ENCODE data around the gene SRF.

DNA sequence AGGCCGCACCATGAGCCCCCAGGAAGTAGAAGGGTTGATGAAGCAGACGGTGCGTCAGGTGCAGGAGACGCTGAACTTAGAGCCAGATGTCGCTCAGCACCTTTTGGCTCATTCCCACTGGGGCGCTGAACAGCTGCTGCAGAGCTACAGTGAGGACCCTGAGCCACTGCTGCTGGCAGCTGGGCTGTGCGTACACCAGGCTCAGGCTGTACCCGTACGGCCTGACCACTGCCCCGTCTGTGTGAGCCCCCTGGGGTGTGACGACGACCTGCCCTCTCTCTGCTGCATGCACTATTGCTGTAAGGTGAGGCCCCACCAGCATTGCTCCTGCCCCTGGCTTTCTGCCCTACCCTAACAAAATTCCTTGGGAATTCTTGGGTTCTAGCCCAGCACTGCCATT is 45.1 kb downstream of the SRF start:
- TF ChIP-seq, protein P1, sequence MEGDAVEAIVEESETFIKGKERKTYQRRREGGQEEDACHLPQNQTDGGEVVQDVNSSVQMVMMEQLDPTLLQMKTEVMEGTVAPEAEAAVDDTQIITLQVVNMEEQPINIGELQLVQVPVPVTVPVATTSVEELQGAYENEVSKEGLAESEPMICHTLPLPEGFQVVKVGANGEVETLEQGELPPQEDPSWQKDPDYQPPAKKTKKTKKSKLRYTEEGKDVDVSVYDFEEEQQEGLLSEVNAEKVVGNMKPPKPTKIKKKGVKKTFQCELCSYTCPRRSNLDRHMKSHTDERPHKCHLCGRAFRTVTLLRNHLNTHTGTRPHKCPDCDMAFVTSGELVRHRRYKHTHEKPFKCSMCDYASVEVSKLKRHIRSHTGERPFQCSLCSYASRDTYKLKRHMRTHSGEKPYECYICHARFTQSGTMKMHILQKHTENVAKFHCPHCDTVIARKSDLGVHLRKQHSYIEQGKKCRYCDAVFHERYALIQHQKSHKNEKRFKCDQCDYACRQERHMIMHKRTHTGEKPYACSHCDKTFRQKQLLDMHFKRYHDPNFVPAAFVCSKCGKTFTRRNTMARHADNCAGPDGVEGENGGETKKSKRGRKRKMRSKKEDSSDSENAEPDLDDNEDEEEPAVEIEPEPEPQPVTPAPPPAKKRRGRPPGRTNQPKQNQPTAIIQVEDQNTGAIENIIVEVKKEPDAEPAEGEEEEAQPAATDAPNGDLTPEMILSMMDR (conservative IDR thresholded peaks at IDR 0.05): no peak
- TF ChIP-seq EZH2 (IDR thresholded peaks at IDR 0.05; ENCODE audit: low read depth): no peak
